HT1080 (cell line): ENCODE data around the gene CCL11. TPM values are rescaled to one million over a fixed set of nuclear protein-coding genes. Genes with fewer than 3 reads are reported as not detected.
A peak's percentile ranks its signal among the peaks of the same experiment; 100 is the strongest.

Experiments
- DNase-seq: peaks from one replicate; pipeline ENCODE4 v3.0.0-alpha.2; 2015; ENCODE audit warnings: low read depth
- polyA plus RNA-seq, 2 experiments: library from polyadenylated mRNA; depleted of rRNA; stranded (reverse); fragments of >200 nt; gene quantifications; 2 replicates each; pipeline ENCODE4 v1.2.3, GENCODE V29; 2015
- total RNA-seq: library from RNA; depleted of rRNA; stranded (reverse); fragments of >200 nt; shearing (Covaris generic); gene quantifications from 2 replicates; pipeline ENCODE4 v1.2.3, GENCODE V29; 2014; rRNA removed

The CCL11 gene
- total RNA-seq = not detected in 2 replicates
- not detected in 2 replicates for polyA plus RNA-seq (2015; cell fraction: cytosol; rRNA removed)
- polyA plus RNA-seq (2015; cell fraction: nucleus; rRNA removed) = not detected in 2 replicates

DNA sequence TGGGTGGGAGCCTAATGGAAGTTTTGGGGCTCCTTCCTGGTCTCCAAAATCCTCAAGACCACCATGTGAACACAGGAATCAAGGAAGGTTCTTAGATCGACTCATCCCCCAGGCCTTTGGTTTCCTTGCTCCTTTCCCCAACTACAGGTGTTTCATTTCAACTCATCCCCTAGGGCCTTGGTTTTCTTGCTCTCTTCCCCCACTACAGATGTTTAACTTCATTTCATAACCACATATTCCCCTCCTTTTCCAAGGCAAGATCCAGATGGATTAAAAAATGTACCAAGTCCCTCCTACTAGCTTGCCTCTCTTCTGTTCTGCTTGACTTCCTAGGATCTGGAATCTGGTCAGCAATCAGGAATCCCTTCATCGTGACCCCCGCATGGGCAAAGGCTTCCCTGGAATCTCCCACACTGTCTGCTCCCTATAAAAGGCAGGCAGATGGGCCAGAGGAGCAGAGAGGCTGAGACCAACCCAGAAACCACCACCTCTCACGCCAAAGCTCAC is at the start of gene CCL11:
Gene CCL11 (plus strand): TSS at position 457 of the 507 bp plus-strand sequence. CDS start 67 bp downstream, outside the sequence.
- DNase-seq = no peak

DNA sequence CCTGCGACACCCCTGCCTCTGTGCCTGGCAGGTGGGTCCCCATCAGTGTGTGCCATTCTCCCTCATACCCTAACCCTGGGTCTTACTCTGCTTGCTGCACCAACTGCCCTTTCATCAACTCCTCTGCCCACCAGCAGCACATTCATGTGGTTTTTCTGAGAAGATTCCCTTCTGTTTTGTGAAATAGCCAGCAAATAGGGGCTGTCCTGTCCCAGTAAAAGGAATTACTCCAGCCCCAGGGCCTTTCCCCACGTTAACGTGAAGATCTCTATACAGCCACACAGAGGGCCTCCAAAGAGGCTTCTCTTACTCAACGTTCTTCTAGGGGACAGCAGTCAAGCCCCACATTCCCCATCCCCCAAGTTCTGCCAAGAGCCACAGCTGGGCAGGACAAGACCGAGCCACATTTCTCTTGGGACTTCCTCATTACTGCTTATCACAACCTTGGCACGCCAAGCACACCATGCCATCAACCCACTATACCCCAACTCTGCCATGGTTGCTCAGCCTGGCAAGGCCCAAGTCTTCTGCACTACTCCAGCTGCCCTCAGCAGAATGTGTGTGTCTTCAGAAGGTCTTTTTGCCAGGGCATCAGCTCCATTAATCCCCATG is 49.2 kb upstream of the CCL11 start:
- no peak for DNase-seq

DNA sequence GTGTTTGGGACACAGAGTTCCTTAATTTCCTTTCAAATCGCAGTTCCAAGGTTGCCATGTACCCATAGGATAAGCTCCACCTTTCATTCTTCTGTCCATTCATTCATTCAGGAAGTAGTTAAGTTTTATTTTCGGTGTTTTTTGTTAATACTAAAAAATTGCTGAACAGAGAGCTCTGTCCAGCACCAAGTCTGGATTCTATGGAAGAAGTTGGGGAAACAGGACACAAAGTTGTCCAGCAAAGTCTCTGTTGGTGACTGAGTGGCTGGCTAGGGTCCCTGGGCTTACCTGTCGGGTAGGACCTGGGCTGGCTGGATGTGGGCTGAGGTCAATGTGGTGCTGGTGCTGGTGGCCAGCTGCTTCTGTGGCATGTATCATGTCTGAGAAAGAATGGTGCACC is 48.1 kb upstream of the CCL11 start:
- no peak for DNase-seq

DNA sequence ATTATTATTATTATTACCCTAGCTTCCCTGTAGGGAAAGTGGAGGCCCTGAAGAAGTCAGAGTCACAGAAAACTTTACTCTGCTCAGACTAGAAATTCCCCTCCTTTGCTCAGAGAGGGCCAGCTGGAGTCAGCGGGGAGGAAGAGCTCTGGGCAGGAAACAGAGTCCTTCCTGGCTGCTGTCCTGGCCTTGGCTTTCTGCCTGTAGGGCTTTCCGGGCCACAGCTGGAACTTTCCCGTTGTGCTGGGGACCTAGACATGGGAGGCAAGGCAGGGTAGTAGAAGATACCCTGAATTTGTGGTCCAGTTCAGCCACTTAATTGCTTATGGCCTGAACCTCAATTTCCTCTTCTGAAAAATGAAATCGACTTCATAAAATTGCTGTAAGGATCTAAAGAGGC is 44.5 kb upstream of the CCL11 start:
- no peak for DNase-seq

DNA sequence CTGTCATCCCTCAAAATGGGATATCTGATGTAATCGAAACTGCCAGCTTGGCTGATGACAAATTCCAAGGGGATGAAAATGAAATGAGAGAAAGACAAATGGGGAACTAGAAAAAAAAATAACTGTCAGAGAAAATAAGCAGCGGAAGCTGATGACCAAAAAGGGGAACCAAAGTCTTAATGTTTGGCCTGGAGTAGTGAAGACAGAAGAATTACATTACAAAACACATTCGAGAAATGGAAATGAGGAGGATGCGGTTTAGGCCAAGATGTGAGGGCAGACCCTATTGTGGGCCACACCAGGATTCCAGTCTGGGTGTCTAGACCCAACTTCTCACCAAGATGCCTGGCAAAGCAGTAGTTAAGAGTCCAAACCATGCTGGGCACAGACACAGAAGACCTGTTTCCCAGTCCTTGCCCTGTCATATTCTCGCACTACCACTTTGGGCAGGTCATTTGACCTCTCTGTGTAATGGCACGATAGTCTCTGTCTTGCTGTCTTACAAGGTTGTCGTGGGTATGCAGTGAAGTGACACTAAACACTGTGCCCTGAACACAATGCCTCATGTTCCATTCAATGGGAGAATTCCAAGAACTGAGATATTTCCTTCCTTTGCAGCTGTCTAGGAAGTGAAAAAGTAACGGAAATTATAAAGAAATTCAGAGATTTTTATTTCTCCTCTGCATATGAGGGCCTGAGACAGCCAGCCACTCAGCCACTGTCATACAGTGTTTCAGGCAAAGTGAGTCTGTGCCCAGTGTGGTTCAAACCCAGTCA is 42.8 kb upstream of the CCL11 start:
- DNase-seq = no peak

DNA sequence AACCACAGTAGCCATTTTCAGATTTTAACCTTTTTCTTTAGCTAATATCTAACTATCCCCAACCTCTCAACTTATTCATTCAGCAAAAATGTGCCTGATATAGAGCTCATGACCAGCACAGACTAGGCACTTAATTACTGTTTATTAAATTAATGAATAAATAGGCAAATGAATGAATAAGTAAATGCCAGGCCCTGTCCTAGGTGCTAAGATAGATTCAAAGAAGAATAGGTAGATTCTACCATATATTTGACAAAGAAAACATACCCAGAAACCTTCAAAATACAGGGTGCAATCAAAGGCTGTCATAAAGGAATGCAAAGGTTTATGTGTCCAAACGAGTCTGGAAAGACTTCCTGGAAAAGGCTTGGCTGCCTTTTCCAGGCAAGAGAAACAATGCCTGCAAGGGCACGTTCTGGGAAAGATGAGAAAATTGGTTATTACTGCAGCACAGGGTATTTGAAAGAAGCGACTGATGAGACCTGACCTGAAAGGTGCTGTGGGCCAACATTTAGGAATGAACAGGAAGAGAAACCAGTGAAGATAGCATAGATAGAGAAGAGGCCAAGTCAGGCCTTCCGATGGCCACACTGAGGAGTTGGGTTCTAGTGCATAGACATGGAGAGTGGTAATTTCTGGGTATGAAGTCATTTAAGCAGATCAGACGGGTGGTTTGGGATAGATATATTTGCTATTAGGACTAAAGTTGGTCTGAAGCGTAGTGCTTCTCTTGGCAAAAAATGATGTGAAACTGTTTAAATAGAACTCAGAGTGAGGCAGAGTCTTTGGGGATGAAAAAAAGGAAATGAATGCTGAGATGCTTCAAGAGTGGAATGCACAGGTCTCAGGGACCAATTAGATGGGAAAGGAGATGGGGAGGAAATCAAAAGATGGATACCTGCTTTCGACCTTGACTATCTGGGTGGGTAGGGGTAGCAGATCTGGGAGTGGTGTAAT is 41.9 kb upstream of the CCL11 start:
- no peak for DNase-seq

DNA sequence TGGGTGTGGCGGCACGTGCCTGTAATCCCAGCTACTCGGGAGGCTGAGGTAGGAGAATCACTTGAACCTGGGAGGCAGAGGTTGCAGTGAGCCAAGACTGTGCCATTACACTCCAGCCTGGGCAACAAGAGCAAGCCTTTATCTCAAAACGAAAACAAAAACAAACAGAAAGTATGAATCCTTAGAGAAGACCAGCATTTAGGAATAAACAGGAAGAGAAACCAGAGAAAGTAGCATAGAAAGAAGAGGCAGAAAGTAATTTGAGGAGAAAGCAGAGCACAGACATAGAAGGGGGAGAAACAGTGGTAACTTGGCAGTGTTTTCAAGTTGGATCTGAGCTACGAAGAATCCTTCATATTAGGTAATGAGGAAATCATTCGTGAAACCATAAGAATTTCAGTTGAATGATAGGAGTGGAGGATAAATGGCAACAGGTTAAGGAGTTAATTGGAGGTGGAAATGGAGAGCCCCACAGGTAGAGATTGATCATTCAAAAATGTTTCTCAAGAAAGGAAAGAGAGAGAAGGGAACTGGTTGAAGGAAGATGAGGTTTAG is 40.1 kb upstream of the CCL11 start:
- DNase-seq = no peak

DNA sequence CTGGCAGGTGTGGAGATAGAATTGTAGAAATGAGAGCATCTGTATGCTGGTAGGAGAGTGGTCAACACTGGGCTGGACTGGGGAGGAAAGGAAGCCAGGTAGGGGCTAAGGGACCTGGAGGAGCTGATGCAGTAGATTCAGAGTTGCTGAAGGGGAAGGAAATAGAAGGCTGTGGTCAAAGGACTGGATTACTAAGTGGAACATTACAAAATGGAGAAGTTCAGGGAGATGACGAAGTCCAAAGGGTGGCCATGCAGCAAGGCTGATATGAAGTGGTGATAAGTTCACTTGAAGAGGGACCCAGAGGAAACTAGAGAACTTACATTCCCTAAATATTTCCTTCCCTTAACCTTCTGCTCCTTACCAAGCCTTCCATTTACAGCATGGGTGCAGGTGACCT is 39.1 kb upstream of the CCL11 start:
- DNase-seq = no peak

DNA sequence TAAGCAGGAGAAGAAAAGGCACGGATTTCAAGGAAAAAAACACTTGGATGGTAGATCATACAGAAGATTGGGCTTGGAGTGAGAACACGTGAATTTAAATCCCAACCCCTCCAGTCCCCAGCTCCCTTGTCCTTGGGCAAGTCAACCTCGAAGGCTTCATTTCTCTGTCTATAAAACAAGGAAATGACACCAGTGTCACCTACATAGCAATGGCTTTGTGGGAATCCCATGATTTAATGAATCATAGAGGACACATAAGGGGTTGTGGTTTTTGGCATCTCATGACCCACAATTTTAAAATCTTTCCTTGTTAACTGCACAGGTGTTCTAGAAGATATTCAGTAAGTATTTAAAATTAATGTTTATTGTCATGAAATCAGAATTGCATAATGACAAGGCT is 38.7 kb upstream of the CCL11 start:
- DNase-seq = no peak

DNA sequence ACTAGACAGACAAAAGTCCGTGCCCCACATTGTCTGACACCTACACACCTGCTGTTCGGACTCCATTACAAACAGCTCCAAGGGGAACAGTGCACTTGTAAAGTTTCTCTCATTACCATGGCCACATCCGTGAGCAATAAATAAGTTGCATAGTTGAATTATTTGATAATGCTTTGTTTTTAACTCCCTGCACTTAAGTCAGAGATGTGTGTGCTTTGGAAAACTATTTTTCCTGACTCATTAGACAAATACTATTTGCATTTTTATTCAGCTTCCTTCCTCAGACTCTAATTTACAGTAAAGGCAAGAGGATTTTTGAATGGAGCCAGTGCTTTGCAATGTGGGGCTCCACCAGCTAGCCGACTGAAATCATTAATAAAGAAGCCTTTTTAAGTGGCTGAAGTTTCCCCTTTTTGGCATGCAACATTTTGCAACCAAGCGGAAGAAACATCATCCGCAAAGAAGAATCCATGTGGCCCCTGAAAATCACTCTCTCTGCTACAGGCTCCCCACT is 37.0 kb upstream of the CCL11 start:
- DNase-seq = no peak

DNA sequence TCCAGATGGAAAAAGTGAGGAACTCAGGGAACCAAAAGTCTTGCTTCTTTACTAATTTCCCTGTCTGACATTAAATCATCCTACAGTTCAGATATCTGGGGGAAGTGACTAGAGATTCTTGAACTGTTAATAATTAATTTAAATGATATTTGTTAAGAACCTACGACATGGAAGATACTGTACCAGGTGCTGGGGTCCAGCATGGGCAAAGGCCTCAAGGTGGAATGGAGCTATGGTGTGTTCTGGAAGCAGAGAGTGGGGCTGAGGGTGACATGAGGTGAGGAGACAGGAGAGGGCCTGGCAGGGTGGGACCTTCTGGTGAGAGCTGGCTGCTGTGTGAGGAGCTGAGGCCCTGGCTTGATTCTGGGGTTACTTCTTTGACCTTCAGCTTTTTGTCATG is 36.5 kb upstream of the CCL11 start:
- no peak for DNase-seq

DNA sequence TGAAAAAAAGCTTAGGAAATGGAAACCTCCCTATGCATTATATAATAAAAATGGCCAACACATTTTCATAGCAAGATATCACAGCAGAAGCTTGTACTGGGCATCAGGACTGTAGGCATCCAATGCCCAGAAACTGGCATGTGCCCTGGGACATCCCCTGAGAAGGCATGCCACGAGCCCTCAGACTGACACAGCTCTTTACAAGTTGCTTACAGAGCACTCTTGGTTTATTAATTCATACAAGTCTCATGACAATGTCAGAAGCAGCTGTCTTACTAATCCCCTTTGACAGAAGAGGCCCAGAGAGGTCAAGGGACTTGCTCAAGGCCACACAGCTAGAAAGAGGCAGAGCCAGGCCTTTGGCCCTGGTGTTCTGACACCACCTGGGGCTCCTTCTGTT is 36.1 kb upstream of the CCL11 start:
- no peak for DNase-seq

DNA sequence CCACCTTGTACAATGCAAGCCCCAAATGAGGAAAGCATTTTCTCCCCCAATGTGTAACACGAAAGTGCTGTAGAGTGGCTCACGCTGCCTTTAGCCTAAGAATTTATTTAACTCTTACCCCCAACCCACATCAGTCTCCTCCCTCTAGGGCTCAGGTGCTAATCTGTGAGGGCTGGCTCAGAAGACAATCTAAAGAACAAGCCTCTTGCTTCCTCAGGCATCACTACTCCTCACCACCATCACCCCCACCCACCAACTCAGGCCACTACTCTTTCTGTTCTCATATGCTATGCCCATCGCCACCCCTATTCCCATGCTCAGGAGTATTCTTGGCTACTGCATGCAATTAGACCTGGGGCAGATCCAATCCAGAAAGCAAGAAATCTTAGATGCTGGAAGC is 34.4 kb upstream of the CCL11 start:
- DNase-seq = no peak

DNA sequence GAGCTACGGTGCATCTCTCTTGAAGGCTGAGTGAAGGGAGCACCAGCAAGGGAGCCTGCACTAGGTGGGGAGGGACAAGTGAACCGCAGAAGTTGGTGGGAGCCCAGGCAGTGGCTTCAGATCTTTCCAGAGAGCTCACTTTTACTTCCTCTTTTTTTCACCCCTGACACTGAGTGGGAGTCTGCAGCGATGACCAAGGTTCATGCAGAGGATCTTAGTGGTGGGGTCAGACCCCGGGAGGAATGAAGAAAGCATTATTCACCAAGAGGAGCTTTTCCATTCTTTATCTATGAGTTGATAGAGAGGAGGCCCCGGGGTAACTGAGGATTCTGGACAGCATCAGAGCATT is 33.5 kb upstream of the CCL11 start:
- DNase-seq = no peak

DNA sequence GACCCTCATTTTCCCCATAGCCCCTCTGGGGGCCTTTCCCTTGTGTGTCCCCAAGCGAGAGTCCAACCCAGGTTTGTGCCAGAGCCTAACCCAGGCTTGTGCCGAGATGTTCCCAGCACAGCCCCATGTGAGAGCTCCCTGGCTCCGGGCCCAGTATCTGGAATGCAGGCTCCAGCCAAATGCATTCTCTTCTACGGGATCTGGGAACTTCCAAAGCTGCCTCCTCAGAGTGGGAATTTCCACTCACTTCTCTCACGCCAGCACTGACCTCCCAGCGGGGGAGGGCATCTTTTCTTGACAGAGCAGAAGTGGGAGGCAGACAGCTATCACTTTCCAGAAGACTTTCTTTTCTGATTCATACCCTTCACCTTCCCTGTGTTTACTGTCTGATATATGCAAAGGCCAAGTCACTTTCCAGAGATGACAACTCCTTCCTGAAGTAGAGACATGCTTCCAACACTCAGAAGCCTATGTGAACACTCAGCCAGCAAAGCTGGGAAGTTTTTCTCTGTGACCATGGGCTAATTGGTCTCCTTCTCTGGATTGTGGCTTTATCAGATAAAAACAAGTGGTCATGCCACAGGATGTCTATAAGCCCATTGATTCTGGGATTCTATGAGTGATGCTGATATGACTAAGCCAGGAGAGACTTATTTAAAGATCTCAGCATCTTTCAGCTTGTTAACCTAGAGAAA is 33.0 kb upstream of the CCL11 start:
- peak; percentile 27 for DNase-seq

DNA sequence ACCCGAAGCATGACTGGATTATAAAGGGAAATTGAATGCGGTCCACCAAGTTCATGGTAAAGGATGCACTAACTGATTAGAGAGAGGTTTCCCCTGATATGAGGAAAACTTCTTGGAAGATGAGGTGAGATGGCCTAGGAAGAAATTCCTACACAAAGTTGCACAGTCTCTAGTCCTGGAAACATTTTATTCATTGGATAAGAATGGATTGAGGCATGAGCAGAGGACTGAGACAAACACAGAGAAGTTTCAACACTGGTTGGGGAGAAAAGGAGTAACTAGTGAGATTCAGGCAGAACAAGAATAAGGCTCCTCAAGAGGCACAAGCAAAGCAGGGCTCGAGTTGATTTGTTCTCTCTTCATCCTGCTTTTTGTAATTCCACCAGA is 32.4 kb upstream of the CCL11 start:
- no peak for DNase-seq

DNA sequence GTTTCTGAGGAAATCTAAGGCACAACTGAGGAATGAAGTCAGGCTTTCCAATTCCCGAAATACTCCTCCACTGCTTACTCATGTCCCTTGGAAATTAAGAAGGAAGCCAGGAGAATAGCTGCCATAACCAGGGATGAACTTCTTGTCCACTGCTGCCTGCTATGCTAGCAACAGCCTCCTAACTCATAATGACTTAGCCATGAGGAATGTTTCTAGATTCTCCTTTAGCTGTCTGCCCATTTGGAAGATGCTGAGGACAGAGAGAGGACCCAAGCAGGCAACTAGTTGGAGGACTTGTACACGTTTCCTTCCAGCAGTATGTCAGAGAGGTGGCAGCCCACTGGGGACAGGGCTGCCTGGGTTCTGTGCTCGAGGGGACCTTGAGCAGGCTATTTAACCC is 31.4 kb upstream of the CCL11 start:
- DNase-seq = no peak

DNA sequence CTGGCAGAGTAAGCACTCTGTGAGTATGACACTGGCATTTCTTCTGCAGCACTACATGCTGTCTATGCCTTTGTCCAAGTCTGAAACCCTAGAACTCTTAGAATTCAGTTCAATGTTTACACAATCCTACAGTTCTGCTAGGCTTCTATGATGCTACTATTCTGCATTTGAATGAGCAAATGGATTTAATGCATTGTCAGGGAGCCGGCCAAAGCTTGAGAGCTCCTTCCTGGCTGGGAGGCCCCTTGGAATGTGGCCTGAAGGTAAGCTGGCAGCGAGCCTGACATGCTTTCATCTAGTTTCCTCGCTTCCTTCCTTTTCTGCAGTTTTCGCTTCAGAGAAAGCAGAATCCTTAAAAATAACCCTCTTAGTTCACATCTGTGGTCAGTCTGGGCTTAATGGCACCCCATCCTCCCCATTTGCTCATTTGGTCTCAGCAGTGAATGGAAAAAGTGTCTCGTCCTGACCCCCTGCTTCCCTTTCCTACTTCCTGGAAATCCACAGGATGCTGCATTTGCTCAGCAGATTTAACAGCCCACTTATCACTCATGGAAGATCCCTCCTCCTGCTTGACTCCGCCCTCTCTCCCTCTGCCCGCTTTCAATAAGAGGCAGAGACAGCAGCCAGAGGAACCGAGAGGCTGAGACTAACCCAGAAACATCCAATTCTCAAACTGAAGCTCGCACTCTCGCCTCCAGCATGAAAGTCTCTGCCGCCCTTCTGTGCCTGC is 30.7 kb upstream of the CCL11 start, which contains the start of gene CCL2:
Gene CCL2 (plus strand): TSS at position 635 of the 730 bp plus-strand sequence. CDS start 65 bp downstream, at position 700.
- DNase-seq = peak; percentile 18

DNA sequence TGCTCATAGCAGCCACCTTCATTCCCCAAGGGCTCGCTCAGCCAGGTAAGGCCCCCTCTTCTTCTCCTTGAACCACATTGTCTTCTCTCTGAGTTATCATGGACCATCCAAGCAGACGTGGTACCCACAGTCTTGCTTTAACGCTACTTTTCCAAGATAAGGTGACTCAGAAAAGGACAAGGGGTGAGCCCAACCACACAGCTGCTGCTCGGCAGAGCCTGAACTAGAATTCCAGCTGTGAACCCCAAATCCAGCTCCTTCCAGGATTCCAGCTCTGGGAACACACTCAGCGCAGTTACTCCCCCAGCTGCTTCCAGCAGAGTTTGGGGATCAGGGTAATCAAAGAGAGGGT is 30.2 kb upstream of the CCL11 start:
- no peak for DNase-seq

DNA sequence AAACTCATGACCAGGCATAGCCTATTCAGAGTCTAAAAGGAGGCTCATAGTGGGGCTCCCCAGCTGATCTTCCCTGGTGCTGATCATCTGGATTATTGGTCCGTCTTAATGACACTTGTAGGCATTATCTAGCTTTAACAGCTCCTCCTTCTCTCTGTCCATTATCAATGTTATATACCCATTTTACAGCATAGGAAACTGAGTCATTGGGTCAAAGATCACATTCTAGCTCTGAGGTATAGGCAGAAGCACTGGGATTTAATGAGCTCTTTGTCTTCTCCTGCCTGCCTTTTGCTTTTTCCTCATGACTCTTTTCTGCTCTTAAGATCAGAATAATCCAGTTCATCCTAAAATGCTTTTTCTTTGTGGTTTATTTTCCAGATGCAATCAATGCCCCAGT is 29.7 kb upstream of the CCL11 start:
- no peak for DNase-seq
